Stimulated activated CD4-positive, alpha-beta T cell treated with anti-CD3 and anti-CD28 coated beads, Interleukin-1b, Interleukin-23, amount 100 ng/mL, for 24 hours (primary cell): ENCODE results near the gene SORCS2.

Source experiments
- DNase-seq, 4 experiments: peaks; one replicate each; pipeline ENCODE4 v3.0.0-alpha.2; 2020; ENCODE audit warnings: low read depth in 4 of 4, low spot score in 1 of 4

The SORCS2 gene

DNA sequence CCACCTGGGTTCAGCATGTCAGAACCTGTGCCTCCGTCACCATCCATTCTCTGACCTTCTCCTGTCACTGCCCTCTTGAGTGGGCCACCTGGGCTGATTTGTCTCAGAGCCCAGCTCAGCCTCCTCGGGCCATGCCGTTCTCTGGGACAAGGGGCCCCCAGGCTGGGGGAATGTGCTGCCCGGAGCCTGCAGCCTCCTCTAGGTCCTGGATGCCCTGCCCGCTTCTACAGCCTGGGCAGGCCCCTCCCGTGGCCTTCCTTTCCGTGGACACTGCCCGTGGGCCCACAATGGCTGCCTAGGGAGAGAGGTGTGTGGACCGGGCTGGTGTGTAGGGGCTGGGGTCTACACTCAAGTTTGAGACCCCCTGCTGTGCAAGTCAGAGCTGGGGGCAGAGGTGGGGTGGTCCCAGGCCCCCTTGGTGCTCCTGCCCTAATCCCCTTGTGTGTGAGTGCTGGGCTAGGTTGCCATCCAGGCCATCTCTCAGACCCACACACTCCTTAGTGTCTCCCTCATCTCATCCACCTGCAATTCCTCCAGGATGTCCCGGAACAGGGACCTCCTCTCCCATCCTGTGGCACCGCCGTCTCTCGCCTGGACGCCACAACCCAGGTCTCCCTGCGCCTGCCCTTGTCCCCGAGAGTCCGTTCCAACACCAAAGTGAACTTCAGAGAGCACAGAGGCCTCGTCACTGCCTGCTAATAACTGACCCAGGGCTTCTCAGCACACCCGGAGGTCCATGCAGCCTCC lies 230.0 kb downstream of the SORCS2 start:
- no peak for DNase-seq

GRCh38 chr4:7422898-7423180 lies 230.5 kb downstream of the SORCS2 start:
- no peak for DNase-seq

GRCh38 chr4:7423391-7423790 lies 231.1 kb downstream of the SORCS2 start:
- no peak for DNase-seq

- DNase-seq: no peak
Measured at GRCh38 chr4:7423801-7424552, 231.6 kb downstream of the SORCS2 start.

GRCh38 chr4:7424553-7425111 lies 232.3 kb downstream of the SORCS2 start:
- DNase-seq: no peak

- DNase-seq: no peak
Measured at GRCh38 chr4:7425124-7425523, 232.8 kb downstream of the SORCS2 start.

DNA sequence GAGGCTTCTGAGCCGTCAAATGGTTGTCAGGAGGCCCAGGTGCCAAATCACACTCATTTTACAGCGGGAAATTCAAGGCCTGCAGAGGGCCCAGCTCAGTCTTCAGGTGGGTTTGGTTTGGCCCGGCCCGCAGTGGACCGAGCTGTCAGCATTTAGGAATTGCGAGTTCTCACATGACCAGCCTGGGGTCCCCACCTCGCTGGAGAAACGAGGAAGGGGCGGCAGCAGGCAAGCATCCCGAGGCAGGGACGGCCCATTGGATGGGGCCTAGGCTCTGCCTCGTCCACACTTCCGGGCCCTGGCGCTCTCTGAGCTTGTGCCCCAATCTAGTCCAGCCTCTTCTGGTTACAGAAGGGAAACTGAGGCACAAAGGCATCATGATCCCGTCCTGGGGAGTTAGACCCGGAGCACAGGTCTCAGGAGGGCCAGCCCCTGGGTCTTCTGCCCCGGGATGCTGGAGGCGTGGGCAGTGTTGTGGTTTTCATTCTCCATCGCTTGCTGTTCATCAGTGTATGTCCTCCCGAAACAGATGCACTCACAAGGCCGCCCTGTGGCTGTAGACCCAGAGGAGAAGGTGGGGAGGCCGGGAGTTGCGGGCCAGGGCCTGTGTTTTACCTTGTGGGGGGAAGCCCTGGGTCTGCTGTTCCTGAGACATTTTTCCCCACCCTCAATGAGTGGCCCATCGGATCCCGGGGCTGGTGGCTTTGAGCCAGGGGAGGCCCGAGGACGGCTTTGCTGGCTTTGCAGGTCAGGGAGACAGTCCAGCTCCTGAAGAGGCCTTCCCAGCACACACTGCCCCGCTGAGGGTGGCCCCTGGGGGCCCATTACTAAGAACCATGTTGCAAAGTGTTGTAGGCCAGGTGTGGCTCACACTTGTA lies 233.5 kb downstream of the SORCS2 start:
- DNase-seq: no peak

DNA sequence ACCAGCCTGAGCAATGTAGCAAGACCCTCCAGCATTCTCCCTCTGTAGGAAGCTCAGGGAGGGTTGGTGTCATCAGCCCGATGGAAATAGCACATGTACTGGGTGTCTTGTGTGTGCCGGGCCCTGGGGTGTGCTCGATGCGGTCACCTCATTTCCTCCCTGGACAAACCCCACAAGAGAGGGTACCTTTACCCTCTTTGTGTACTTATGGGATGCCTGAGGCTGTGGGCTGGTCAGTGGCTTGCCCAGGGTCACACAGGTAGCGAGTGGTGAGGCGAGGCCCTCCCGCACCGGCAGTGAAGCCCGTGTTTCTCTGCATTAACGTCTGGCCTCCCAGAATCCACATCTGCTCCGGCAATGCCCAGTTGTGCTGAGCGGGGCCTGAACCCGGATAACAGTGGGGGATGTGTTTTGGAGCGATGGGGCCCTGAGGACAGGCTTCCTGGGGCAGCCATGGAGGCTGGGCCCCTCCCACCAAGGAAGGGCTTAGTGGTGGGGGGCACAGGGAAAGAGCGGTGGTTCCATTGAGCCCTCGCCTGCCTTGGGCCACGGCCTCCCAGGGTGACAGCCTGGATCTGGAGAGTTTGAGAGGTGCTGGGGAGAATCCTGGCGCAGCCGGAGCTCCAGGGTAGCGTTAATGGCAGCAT lies 234.3 kb downstream of the SORCS2 start:
- no peak for DNase-seq

DNA sequence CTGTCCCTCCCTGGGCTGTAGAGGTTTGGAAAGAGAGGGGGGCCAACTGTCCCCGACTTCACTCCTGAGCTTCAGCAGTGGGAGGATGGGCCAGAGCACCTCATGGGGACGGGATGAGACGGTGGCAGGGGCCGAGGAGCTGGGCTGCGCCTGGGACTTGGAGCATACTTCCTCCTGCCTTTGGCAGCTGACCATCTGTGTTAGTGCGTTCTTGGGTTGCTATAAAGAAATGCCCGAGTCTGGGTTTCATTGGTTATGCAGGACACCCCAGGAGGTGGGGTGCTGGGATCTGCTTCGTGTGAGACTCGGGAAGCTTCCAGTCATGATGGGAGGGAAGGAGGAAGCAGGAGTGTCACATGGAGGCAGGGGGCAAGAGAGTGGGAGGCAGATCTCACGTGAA lies 235.0 kb downstream of the SORCS2 start:
- no peak for DNase-seq

DNA sequence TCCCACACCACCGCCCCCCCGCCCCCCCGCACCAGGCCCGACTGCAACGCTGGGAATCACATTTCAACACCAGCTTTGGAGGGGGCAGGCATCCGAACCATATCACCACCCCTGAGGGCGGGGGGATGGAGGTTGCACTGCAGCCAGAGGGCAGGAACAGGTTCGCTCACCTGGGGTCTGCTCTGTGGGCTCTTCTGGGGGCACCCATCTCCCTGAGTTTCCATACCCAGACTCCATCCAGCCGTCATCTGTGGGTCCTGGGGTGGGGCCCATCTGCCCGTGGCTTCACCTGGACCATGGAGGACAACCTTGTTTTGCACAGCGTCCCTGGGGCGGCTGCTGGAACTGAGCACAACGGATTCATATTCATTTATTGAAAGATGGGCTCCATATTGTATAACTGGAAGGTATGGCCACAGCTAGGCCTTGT lies 235.5 kb downstream of the SORCS2 start:
- no peak for DNase-seq

GRCh38 chr4:7428261-7429068 lies 236.1 kb downstream of the SORCS2 start:
- DNase-seq: no peak

DNA sequence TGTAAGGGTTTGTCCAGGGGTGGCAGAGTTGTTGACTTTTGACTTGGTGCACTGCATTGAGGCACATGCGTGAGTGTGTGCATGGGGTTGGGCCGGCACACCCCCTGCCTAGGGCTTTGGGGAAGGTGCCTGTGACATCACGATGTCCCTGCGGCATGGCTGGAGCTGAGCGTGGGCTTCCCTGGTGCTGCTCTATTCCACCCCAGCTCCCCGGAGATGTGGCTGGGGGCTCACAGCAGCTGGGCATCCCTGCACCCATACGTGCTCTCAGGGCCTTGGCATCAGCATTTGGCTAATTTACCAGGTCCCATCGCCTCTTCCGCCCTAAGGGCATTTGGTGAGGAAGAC lies 236.7 kb downstream of the SORCS2 start:
- no peak for DNase-seq

DNA sequence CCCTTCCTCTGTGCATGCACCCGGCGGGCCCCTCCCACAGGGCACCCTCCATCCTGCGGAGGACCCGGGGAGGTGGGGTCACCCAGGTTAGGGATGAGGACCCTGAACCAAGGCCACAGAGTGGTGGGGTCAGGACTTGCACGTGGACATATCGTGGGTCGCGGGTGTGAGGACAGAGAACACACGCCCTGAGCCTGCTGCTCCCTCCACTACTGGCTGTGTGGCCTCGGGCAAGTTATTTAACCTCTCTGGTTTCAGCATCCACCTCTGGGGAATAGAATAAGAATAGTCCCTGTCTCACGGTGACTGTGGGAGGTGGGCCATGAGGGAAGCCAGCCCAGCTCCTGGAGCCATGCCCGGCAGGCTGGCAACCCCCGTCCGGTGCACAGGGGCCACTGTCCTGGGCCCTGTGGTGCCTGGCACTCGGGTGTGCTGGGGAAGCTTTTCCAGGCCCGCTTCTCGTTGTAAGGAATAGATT lies 237.3 kb downstream of the SORCS2 start:
- no peak for DNase-seq

DNA sequence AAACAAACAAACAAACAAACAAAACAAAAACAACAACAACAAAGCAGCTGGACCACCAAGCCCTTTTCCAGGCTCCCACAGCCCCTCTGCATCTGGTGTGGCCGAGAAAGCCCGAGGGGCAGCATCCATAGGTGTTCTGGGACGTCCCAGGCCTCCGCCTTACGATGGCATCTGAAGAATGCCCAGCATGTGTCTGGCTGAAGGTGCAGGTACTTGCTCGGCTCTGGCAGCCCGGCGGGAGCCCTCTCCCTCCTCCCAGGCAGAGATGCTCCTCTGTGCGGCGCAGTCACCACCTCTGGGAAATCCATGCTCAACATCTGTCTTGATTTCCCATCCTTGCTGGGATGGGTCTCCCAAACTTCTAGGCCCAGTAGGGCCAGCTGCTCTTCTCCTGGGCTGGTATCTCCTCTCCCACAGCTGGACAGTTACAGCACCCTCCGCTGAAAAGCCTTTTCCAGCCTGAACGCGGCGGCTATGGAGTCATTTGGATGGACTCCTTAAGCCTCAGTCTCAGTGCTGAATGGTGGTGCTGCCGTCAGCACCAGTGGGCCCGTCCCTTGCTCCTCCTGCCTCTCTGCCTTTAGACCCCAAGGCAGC lies 238.1 kb downstream of the SORCS2 start:
- no peak for DNase-seq

DNA sequence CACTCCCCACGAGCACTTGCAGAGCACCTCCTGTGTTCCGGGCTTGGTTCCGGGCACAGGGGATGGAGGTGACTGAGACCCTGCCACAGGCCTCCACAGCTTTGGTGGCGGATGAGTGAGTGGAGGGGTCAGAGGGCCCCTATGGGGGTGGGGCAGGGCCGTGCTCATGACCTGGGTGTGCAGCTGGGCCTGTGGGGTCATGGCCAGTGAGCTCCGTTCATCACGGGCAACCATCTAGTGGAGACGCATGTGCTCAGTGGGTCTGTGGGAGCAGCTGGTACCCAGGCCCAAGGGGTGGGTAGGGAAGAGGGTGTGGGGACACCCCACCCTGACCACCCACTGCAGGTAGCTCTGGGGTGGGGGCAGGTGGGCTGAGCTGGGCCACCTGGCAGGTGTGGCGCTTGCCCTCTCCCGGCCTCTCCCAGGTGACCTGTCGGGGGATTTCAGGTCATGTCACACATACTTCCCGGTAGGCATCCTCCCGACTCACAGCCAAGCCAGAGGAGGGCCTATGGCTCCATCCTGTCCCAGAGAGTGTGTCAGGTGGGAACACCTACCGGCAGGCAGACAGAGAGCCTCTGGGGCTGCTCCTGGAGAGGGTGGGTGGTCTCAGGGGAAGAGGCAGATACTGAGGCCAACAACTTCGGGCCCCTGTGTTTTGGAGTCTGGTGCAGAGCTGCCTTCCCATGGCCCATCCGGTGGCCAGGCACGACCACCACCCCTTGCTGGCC lies 238.8 kb downstream of the SORCS2 start:
- no peak for DNase-seq

DNA sequence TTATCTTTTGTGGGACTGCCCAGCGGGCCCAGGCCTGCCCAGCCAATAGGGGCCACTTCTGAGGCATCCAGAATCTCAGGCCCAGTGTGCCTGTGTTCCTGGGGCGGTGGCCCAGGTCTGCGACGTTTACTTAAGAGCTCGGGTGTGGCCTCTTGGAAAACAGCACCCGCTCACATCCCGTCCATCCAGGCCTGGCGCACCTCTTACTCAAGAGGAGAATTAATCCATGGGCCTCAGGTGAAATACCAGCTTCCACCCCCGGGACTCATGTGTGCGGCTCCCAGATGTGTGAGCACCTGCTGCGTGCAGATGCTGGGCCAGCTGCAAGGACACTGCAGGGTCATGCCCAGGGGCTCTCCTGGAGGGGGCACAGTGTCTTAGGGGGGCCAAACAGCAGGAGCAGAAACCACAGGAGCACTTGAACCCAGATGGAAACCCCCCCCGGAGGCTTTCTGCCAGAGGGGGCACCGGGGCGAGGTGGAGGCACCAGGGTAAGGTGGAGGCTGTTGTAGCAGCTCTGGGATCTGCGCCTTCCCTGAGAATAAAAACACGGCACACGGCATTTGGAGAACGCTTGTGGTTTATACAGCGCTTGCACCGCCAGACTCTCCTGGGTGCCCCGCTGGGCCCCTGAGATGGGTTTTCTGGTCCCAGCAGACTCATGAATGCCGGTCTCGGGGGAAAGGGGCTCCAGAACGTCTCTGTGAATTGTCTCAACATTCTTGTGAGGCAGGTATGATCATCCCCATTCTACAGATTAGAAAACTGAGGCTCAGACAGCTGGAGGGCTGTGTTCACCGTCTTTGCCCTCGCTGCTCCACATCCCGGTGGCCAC lies 239.6 kb downstream of the SORCS2 start:
- no peak for DNase-seq

DNA sequence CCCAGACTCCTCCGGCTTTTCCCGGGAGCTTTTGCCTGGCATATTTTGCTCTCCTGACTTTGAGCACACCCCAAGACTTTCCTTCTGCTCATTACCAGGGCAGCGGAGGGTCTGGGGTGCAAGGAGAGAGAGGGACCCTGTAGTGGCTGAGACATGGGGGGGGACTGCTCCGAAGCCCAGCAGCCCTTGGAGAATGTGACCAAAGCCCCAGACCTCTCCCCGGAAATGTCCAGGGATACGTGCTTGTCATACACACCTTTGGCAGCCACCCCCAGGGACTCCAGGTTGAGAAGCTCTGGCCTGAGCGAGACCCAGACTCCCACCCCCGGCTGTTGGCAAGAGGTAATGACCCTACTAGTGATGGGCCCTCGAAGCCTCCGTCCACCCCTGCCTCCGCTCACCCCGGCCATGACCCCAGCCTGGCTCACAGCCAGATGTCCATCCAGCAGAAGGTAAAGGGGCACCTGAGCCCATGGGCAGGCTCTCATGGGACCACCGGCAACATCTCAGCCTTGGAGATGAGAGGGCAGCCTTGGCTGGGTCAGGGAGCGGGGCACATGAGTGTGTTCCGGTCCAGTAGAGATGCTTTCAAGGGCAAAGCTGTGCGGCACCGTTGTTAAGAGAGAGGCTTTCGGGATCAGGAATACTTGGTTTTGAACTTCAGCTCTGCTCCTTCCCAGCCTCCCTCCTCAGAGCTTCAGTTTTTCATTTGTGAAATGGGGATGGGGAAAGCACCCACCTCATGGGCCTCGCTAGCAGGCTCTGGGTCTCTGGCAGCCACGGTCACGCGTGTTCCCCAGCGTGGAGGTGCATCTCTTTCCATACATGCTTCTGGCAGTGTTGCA lies 240.4 kb downstream of the SORCS2 start:
- no peak for DNase-seq
